ENCODE measurements around the gene CACNA2D3. TPM values are rescaled to one million over a fixed set of nuclear protein-coding genes. Genes with fewer than 3 reads are reported as not detected.
"Not testable (repeated sequence)": the region's sequence is repeated elsewhere in the genome, so short reads cannot be mapped to it uniquely, and the experiment has no call there.

CACNA2D3 gene
- total and polyA plus RNA-seq, 4 experiments from 2014 or later = not detected

DNA sequence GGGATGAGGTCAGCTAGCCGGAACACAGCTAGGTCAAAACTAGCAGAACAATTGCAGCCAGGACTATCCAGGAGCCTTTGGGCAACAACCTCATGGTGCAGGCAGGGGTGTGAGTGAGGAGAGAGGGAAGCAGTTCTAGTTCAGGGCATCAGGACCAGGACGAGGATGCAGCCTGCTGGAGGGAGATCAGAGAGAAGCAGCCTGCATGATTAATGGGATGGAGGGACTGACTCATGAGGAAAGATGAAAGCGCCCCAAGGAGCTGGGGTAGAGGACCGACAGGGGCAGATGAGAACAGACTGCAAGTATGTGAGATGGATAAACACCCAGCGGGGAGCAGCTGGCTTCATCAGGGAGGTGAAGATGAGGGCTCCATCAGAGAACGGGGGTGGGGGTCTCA lies 843.4 kb downstream of the CACNA2D3 start:
- CTCF ChIA-PET (ENCODE audit: partially characterized antibody) = no interaction called here
- Mint-ChIP-seq H3K27me3 (no peaks in the 10 kb centered on the region), H3K4me3 (no peak overlapping the region), H3K36me3 (no peaks in the 10 kb centered on the region), H3K9me3 (peaks cover 0 to 4% (median 0%) of the 10 kb centered on the region in 8 donors), H3K27ac (no peak overlapping the region), H3K4me1 (no peaks in the 10 kb centered on the region)
- DNase-seq = no peak
- Histone ChIP-seq H3K4me3 (ENCODE audit: low read length in 2 of 2) (no peak overlapping the region), H3K9me3 (ENCODE audit: control insufficient read depth in 1 of 2, low read length in 2 of 2) (no peaks in the 10 kb centered on the region), H3K36me3 (ENCODE audit: insufficient read depth, low read length) (no peaks in the 10 kb centered on the region), H3K27ac (ENCODE audit: low read depth, low read length) (no peak overlapping the region), H3K4me1 (ENCODE audit: insufficient read depth, low read length) (no peaks in the 10 kb centered on the region), H3K27me3 (ENCODE audit: insufficient read depth, low read length) (no peaks in the 10 kb centered on the region)
- intact Hi-C loops (cut with micrococcal nuclease) = no loop called here
- POLR2A ChIA-PET (ENCODE audit: partially characterized antibody) = no interaction called here

GRCh38 chr3:54966979-54967378 lies 844.6 kb downstream of the CACNA2D3 start:
- intact Hi-C loops (cut with micrococcal nuclease) = no loop called here
- Histone ChIP-seq H3K36me3 (ENCODE audit: insufficient read depth, low read length) (no peaks in the 10 kb centered on the region), H3K9me3 (ENCODE audit: control insufficient read depth in 1 of 2, low read length in 2 of 2) (no peaks in the 10 kb centered on the region), H3K27ac (ENCODE audit: low read depth, low read length) (no peak overlapping the region), H3K27me3 (ENCODE audit: insufficient read depth, low read length) (no peaks in the 10 kb centered on the region), H3K4me1 (ENCODE audit: insufficient read depth, low read length) (no peaks in the 10 kb centered on the region), H3K4me3 (ENCODE audit: low read length in 2 of 2) (no peak overlapping the region)
- ChIA-PET CTCF (ENCODE audit: partially characterized antibody) (no interaction called here), POLR2A (ENCODE audit: partially characterized antibody) (no interaction called here)
- DNase-seq = no peak
- Mint-ChIP-seq H3K9me3 (peaks cover 0 to 6% (median 4%) of the 10 kb centered on the region in 8 donors), H3K27ac (no peak overlapping the region), H3K4me3 (no peak overlapping the region), H3K4me1 (no peaks in the 10 kb centered on the region), H3K36me3 (no peaks in the 10 kb centered on the region), H3K27me3 (no peaks in the 10 kb centered on the region)

- POLR2A ChIA-PET (ENCODE audit: partially characterized antibody) = no interaction called here
- Mint-ChIP-seq H3K4me3 (no peak overlapping the region), H3K4me1 (no peaks in the 10 kb centered on the region), H3K27me3 (no peaks in the 10 kb centered on the region), H3K36me3 (no peaks in the 10 kb centered on the region), H3K27ac (no peak overlapping the region), H3K9me3 (peaks cover 0 to 13% (median 4%) of the 10 kb centered on the region in 8 donors)
- Histone ChIP-seq H3K4me1 (ENCODE audit: insufficient read depth, low read length) (no peaks in the 10 kb centered on the region), H3K36me3 (ENCODE audit: insufficient read depth, low read length) (no peaks in the 10 kb centered on the region), H3K9me3 (ENCODE audit: control insufficient read depth in 1 of 2, low read length in 2 of 2) (no peaks in the 10 kb centered on the region), H3K27me3 (ENCODE audit: insufficient read depth, low read length) (no peaks in the 10 kb centered on the region), H3K4me3 (ENCODE audit: low read length in 2 of 2) (no peak overlapping the region), H3K27ac (ENCODE audit: low read depth, low read length) (no peak overlapping the region)
- CTCF ChIA-PET (ENCODE audit: partially characterized antibody) = no interaction called here
- no peak for DNase-seq
- intact Hi-C loops (cut with micrococcal nuclease) = no loop called here
Observed at GRCh38 chr3:54967731-54968161, 845.4 kb downstream of the CACNA2D3 start.

GRCh38 chr3:54968546-54969172 lies 846.3 kb downstream of the CACNA2D3 start:
- Mint-ChIP-seq H3K27ac (no peak overlapping the region), H3K27me3 (no peaks in the 10 kb centered on the region), H3K9me3 (peaks cover 0 to 14% (median 4%) of the 10 kb centered on the region in 8 donors), H3K4me1 (no peaks in the 10 kb centered on the region), H3K36me3 (no peaks in the 10 kb centered on the region), H3K4me3 (no peak overlapping the region)
- H3K4me3 ChIP-seq (ENCODE audit: low read length in 2 of 2) = no peak overlapping the region
- DNase-seq = no peak
- POLR2A ChIA-PET (ENCODE audit: partially characterized antibody) = no interaction called here
- H3K36me3 ChIP-seq (ENCODE audit: insufficient read depth, low read length) = no peaks in the 10 kb centered on the region
- H3K27me3 ChIP-seq (ENCODE audit: insufficient read depth, low read length) = no peaks in the 10 kb centered on the region
- CTCF ChIA-PET (ENCODE audit: partially characterized antibody) = no interaction called here
- intact Hi-C loops (cut with micrococcal nuclease) = no loop called here
- H3K4me1 ChIP-seq (ENCODE audit: insufficient read depth, low read length) = no peaks in the 10 kb centered on the region
- no peaks in the 10 kb centered on the region for H3K9me3 ChIP-seq (ENCODE audit: control insufficient read depth in 1 of 2, low read length in 2 of 2)
- H3K27ac ChIP-seq (ENCODE audit: low read depth, low read length) = no peak overlapping the region

DNA sequence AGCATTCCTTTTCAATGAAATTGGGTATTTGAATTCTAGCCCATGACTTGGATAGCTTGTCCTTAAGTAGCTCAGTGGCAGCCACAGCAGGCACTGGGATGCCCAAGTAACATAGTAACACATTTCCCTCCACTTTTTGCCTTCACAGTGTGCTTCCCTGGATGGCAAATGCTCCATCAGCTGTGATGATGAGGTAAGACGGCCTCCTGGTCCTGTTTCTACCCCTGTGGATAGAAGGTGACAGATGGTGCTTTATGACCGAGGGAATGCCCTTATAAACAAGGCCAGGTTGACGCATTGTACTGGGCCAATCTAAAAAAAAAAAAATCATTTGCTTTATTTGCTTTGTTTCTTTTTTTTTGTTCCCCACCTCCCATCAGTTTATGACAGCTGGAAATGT lies 847.3 kb downstream of the CACNA2D3 start:
- intact Hi-C loops (cut with micrococcal nuclease) = no loop called here
- no peaks in the 10 kb centered on the region for H3K4me1 ChIP-seq (ENCODE audit: insufficient read depth, low read length)
- ChIA-PET POLR2A (ENCODE audit: partially characterized antibody) (no interaction called here), CTCF (ENCODE audit: partially characterized antibody) (no interaction called here)
- no peak overlapping the region for H3K4me3 ChIP-seq (ENCODE audit: low read length in 2 of 2)
- Mint-ChIP-seq H3K36me3 (no peaks in the 10 kb centered on the region), H3K4me3 (no peak overlapping the region), H3K9me3 (peaks cover 0 to 14% (median 4%) of the 10 kb centered on the region in 8 donors), H3K4me1 (no peaks in the 10 kb centered on the region), H3K27ac (no peak overlapping the region), H3K27me3 (no peaks in the 10 kb centered on the region)
- H3K9me3 ChIP-seq (ENCODE audit: control insufficient read depth in 1 of 2, low read length in 2 of 2) = no peaks in the 10 kb centered on the region
- H3K36me3 ChIP-seq (ENCODE audit: insufficient read depth, low read length) = no peaks in the 10 kb centered on the region
- DNase-seq = no peak
- H3K27ac ChIP-seq (ENCODE audit: low read depth, low read length) = no peak overlapping the region
- no peaks in the 10 kb centered on the region for H3K27me3 ChIP-seq (ENCODE audit: insufficient read depth, low read length)

DNA sequence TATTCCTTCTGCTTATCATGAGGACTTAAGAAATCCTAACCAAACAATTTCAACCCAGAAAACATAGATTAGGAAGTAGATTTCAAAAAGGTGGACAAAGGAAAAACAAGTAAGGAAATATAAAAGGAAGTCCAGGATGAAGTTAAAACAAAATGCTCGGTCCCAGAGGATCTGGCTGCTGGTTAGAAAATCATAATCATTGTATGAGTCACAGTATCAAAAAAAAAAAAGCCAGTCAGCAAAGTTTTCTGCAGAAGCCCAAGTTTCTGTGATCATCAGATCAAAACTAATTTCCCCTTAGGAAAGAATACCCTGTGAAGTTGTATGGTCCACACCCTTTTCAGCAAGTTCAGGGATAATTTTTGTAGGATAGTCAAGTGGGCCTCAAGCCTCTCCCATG lies 848.5 kb downstream of the CACNA2D3 start:
- no peaks in the 10 kb centered on the region for H3K27me3 ChIP-seq (ENCODE audit: insufficient read depth, low read length)
- DNase-seq = no peak
- peaks cover 0 to 14% (median 4%) of the 10 kb centered on the region in 8 donors for H3K9me3 Mint-ChIP-seq
- POLR2A ChIA-PET (ENCODE audit: partially characterized antibody) = no interaction called here
- H3K9me3 ChIP-seq (ENCODE audit: control insufficient read depth in 1 of 2, low read length in 2 of 2) = no peaks in the 10 kb centered on the region
- H3K27ac Mint-ChIP-seq = no peak overlapping the region
- H3K4me3 ChIP-seq (ENCODE audit: low read length in 2 of 2) = no peak overlapping the region
- no peaks in the 10 kb centered on the region for H3K4me1 ChIP-seq (ENCODE audit: insufficient read depth, low read length)
- no peaks in the 10 kb centered on the region for H3K36me3 ChIP-seq (ENCODE audit: insufficient read depth, low read length)
- no peak overlapping the region for H3K4me3 Mint-ChIP-seq
- intact Hi-C loops (cut with micrococcal nuclease) = no loop called here
- CTCF ChIA-PET (ENCODE audit: partially characterized antibody) = no interaction called here
- no peaks in the 10 kb centered on the region for H3K27me3 Mint-ChIP-seq
- no peaks in the 10 kb centered on the region for H3K36me3 Mint-ChIP-seq
- H3K27ac ChIP-seq (ENCODE audit: low read depth, low read length) = no peak overlapping the region
- H3K4me1 Mint-ChIP-seq = no peaks in the 10 kb centered on the region

DNA sequence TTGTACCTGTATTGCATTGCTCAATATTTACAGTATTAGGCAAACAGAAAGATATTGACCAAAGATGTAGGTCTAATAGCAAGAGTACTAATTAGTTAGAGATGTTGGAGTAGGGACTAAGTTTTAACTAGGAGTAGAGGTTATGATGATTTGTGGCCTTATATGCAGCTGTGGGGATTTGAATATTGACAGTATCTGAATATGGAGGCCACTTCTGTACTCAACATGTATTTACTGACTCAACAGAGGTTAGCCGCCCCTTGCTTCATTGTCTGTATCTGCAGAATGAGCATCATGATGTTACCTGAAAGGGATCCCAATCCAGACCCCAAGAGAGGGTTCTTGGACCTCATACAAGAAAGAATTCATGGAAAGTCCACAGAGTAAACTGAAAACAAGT lies 855.1 kb downstream of the CACNA2D3 start:
- CTCF ChIA-PET (ENCODE audit: partially characterized antibody) = no interaction called here
- Histone ChIP-seq H3K27me3 (ENCODE audit: insufficient read depth, low read length) (no peaks in the 10 kb centered on the region), H3K4me1 (ENCODE audit: insufficient read depth, low read length) (no peaks in the 10 kb centered on the region), H3K36me3 (ENCODE audit: insufficient read depth, low read length) (no peaks in the 10 kb centered on the region), H3K4me3 (ENCODE audit: low read length in 2 of 2) (no peak overlapping the region), H3K9me3 (ENCODE audit: control insufficient read depth in 1 of 2, low read length in 2 of 2) (no peaks in the 10 kb centered on the region), H3K27ac (ENCODE audit: low read depth, low read length) (no peak overlapping the region)
- Mint-ChIP-seq H3K36me3 (no peaks in the 10 kb centered on the region), H3K9me3 (peaks cover 0 to 5% (median 3%) of the 10 kb centered on the region in 8 donors), H3K27ac (no peak overlapping the region), H3K4me3 (no peak overlapping the region), H3K4me1 (no peaks in the 10 kb centered on the region), H3K27me3 (no peaks in the 10 kb centered on the region)
- intact Hi-C loops (cut with micrococcal nuclease) = no loop called here
- no peak for DNase-seq
- POLR2A ChIA-PET (ENCODE audit: partially characterized antibody) = no interaction called here

DNA sequence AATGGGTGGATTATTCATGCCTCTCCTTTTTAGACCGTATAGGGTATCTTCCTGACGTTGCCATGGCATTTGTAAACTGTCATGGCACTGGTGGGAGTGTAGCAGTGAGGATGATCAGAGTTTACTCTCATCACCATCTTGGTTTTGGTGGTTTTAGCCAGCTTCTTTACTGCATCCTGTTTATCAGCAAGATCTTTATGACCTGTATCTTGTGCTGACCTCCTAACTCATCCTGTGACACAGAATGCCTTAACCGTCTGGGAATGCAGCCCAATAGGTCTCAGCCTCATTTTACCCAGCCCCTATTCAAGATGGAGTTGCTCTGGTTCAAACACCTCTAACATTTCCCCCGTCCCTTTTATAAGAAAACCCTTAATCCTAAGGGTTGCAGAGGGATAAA lies 855.6 kb downstream of the CACNA2D3 start:
- H3K9me3 Mint-ChIP-seq; DNase-seq; H3K4me3 Mint-ChIP-seq; H3K4me3 ChIP-seq (ENCODE audit: low read length in 2 of 2); H3K9me3 ChIP-seq (ENCODE audit: control insufficient read depth in 1 of 2, low read length in 2 of 2); H3K4me1 ChIP-seq (ENCODE audit: insufficient read depth, low read length); H3K27ac ChIP-seq (ENCODE audit: low read depth, low read length); H3K27me3 Mint-ChIP-seq; H3K27me3 ChIP-seq (ENCODE audit: insufficient read depth, low read length); H3K4me1 Mint-ChIP-seq; H3K27ac Mint-ChIP-seq; intact Hi-C loops (cut with micrococcal nuclease); H3K36me3 Mint-ChIP-seq; H3K36me3 ChIP-seq (ENCODE audit: insufficient read depth, low read length); POLR2A ChIA-PET (ENCODE audit: partially characterized antibody): not testable (repeated sequence)
- CTCF ChIA-PET (ENCODE audit: partially characterized antibody) = interaction anchor here (0.5 kb wide), 1 partner anchor 35 kb away, joined by 3 read pairs; no protein-coding TSS in a partner anchor

Data from CD4-positive, alpha-beta memory T cell (primary cell).